H1 (cell line): ENCODE data around the gene SPON2. TPM values are rescaled to one million over a fixed set of nuclear protein-coding genes. Genes with fewer than 3 reads are reported as not detected.

Experiments
- BCL11A ChIP-seq, 2 experiments: IDR thresholded peaks; one replicate each; pipeline ENCODE4 v1.6.1; 2011; ENCODE audit warnings: low read depth in 2 of 2, low read length in 2 of 2, mild to moderate bottlenecking in 2 of 2
- CHD7 ChIP-seq: fragments of 300-600 bp; sonication (generic); IDR thresholded peaks from 2 replicates; pipeline ENCODE4 v1.7.1; 2012; ENCODE audit warnings: low read length, moderate library complexity, mild to moderate bottlenecking, inconsistent platforms; ENCODE audit not compliant: insufficient replicate concordance
- EP300 ChIP-seq, 2 experiments: IDR thresholded peaks; 1 replicate in 1 of 2; 2 replicates in 1 of 2; pipeline ENCODE4 v1.6.1; 2011 to 2012; ENCODE audit warnings: low read depth in 2 of 2, low read length in 2 of 2, mild to moderate bottlenecking in 2 of 2, borderline replicate concordance in 1 of 2, inconsistent platforms in 1 of 2, moderate library complexity in 1 of 2
- EZH2 ChIP-seq: fragments of 200-600 bp; sonication (generic); IDR thresholded peaks from 2 replicates; pipeline ENCODE4 v1.7.1; 2012; ENCODE audit warnings: low read depth, mild to moderate bottlenecking, moderate library complexity, low read length, inconsistent platforms; ENCODE audit not compliant: severe bottlenecking
- MAFK ChIP-seq: IDR thresholded peaks from 2 replicates; pipeline ENCODE4 v1.6.1; 2012; ENCODE audit warnings: low read depth, mild to moderate bottlenecking, improper control_type of control experiment, low read length
- NRF1 ChIP-seq: IDR thresholded peaks from 2 replicates; pipeline ENCODE4 v1.6.1; 2011; ENCODE audit warnings: mild to moderate bottlenecking, low read depth, low read length, improper control_type of control experiment
- SAP30 ChIP-seq: fragments of 300-600 bp; sonication (generic); IDR thresholded peaks from 2 replicates; pipeline ENCODE4 v1.7.1; 2012; ENCODE audit warnings: low read length, moderate library complexity, mild to moderate bottlenecking, inconsistent platforms; ENCODE audit not compliant: insufficient read depth, insufficient replicate concordance
- SUZ12 ChIP-seq: fragments of 200-600 bp; sonication (generic); IDR thresholded peaks from 2 replicates; pipeline ENCODE4 v1.6.1; 2012; ENCODE audit warnings: mild to moderate bottlenecking, inconsistent platforms, low read length, moderate library complexity, mixed read lengths
- TCF12 ChIP-seq: IDR thresholded peaks from 2 replicates; pipeline ENCODE4 v1.6.1; 2011; ENCODE audit warnings: low read depth, mild to moderate bottlenecking, low read length
- polyA plus RNA-seq, 7 experiments: library from polyadenylated mRNA; depleted of rRNA in 3 of 7; stranded (reverse) in 5 of 7; unstranded in 2 of 7; fragments of >200 nt in 5 of 7; fragments of 200-250 nt in 2 of 7; gene quantifications; 1 replicate in 5 of 7; 2 replicates in 1 of 7; 4 replicates in 1 of 7; pipeline versions ENCODE4 v1.2.1 to v1.2.3, GENCODE V29; 2011 to 2013; ENCODE audit warnings: missing spikeins in 2 of 7, mixed read lengths in 2 of 7
- total RNA-seq: library from RNA; stranded (reverse); fragmentation: NEBNext Ultra II Directional; extraction: Animal tissue kit (Norgen Biotek cat#: 25700); gene quantifications from 2 replicates; pipeline ENCODE4 v1.2.1, GENCODE V29; 2021

The SPON2 gene
- total and polyA plus RNA-seq, 2 of the 8 experiments (the other 6 are each of a cell fraction or from before 2014, with no cell fraction given), result 2.8 to 3.2 TPM

- TF ChIP-seq CHD7, result no peak
- TF ChIP-seq SAP30, result no peak
- no peak for TF ChIP-seq SUZ12
- TF ChIP-seq MAFK, result no peak
- TF ChIP-seq BCL11A (IDR thresholded peaks at IDR 0.05; ENCODE audit: low read depth in 2 of 2, low read length in 2 of 2), result no peak
- no peak for TF ChIP-seq EZH2
- no peak for TF ChIP-seq NRF1
- no peak for TF ChIP-seq EP300 (IDR thresholded peaks at IDR 0.05; ENCODE audit: borderline replicate concordance in 1 of 2, low read depth in 2 of 2, low read length in 2 of 2)
- no peak for TF ChIP-seq TCF12
These were observed 3.2 kb downstream of the SPON2 start (continued) for GRCh38 chr4:1169171-1169671.
